Ovary (tissue), 3 donors: ENCODE measurements around the gene ARCN1.

Experiments used
- CTCF ChIP-seq, 3 donors: fragments of 450-650 bp in 2 of 3; fragments of 200-600 bp in 1 of 3; IDR thresholded peaks; one replicate each; pipeline versions ENCODE4 v1.5.1 to v1.8.0; 2016 to 2022; ENCODE audit warnings: antibody characterized with exemption in 3 of 3, mild to moderate bottlenecking in 1 of 3
- EP300 ChIP-seq: sonication (generic); formaldehyde crosslinking; IDR thresholded peaks from one replicate; pipeline ENCODE4 v1.6.1; 2017; ENCODE audit warnings: antibody characterized with exemption
- POLR2A ChIP-seq: fragments of 450-650 bp; IDR thresholded peaks from one replicate; pipeline ENCODE4 v1.6.1; 2017; ENCODE audit warnings: antibody characterized with exemption, mild to moderate bottlenecking, moderate library complexity
- donor health status: DM: no; HTN: no; CAD: no.

DNA sequence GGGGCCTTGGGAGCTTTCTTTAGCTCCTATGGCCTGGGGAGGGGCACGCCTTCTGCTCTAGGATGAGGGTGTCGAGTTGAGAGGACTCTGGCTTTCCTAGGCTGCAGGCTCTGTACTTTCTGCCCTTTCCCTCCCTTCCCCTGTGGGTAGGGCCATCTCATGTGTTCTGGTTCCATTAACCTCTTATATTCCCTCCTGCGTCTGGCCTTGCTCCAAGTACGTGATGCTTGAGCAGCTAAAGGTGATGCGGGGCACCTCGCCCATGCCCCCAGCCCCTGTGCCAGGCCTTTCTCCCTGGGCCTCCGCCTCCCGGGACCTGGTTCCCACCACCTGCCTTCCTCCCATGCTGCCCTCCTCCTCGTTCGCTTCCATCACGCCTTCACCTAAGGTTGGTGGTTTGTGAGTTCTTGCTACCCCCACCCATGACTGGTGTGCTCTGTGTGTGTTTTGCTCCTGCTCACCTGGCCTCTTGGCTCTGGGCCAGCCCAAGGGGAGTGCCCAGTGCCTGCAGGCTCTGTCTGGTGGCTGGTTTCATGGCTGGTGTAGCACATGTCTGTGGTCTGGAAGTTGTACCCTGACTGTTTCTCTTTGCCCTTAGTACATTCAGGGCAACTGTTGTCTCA, 69.3 kb downstream of the ARCN1 start:
- no peak for TF ChIP-seq CTCF (IDR thresholded peaks at IDR 0.05)
- no peak for TF ChIP-seq POLR2A
- no peak for TF ChIP-seq EP300
